Measurements from ENCODE around the gene GRID2.

The GRID2 gene

GRCh38 chr4:93183576-93183975, 879.8 kb downstream of the GRID2 start:
- in situ Hi-C loops (cut with MboI; ENCODE audit: low sequenced_read_pairs): no loop called here
- DNase-seq (ENCODE audit: low spot score in 2 of 2): no peak
- H3K27me3 ChIP-seq (ENCODE audit: low read depth): no peaks in the 10 kb centered on the region
- H3K4me3 ChIP-seq: no peak overlapping the region
- no peaks in the 10 kb centered on the region for H3K36me3 ChIP-seq (replicated peaks)
- H3K4me1 ChIP-seq: no peaks in the 10 kb centered on the region
- no peaks in the 10 kb centered on the region for H3K9me3 ChIP-seq

GRCh38 chr4:93184053-93184452, 880.3 kb downstream of the GRID2 start:
- no peak overlapping the region for H3K4me3 ChIP-seq
- H3K36me3 ChIP-seq (replicated peaks): no peaks in the 10 kb centered on the region
- no peaks in the 10 kb centered on the region for H3K4me1 ChIP-seq
- no peak for DNase-seq (ENCODE audit: low spot score in 2 of 2)
- no peaks in the 10 kb centered on the region for H3K9me3 ChIP-seq
- in situ Hi-C loops (cut with MboI; ENCODE audit: low sequenced_read_pairs): no loop called here
- no peaks in the 10 kb centered on the region for H3K27me3 ChIP-seq (ENCODE audit: low read depth)

GRCh38 chr4:93186846-93187245, 883.1 kb downstream of the GRID2 start:
- H3K9me3 ChIP-seq: no peaks in the 10 kb centered on the region
- DNase-seq (ENCODE audit: low spot score in 2 of 2): no peak
- no peaks in the 10 kb centered on the region for H3K4me1 ChIP-seq
- H3K27me3 ChIP-seq (ENCODE audit: low read depth): no peaks in the 10 kb centered on the region
- H3K4me3 ChIP-seq: no peak overlapping the region
- in situ Hi-C loops (cut with MboI; ENCODE audit: low sequenced_read_pairs): no loop called here
- no peaks in the 10 kb centered on the region for H3K36me3 ChIP-seq (replicated peaks)

GRCh38 chr4:93187466-93187865, 883.7 kb downstream of the GRID2 start:
- Histone ChIP-seq H3K9me3 (no peaks in the 10 kb centered on the region), H3K4me1 (no peaks in the 10 kb centered on the region), H3K27me3 (ENCODE audit: low read depth) (no peaks in the 10 kb centered on the region), H3K36me3 (replicated peaks) (no peaks in the 10 kb centered on the region), H3K4me3 (no peak overlapping the region)
- in situ Hi-C loops (cut with MboI; ENCODE audit: low sequenced_read_pairs): no loop called here
- DNase-seq (ENCODE audit: low spot score in 2 of 2): no peak

- no peak for DNase-seq (ENCODE audit: low spot score in 2 of 2)
These were observed 884.1 kb downstream of the GRID2 start for GRCh38 chr4:93187892-93188291.

GRCh38 chr4:93199492-93199891, 895.7 kb downstream of the GRID2 start:
- Histone ChIP-seq H3K36me3 (replicated peaks) (no peaks in the 10 kb centered on the region), H3K9me3 (no peaks in the 10 kb centered on the region), H3K27me3 (ENCODE audit: low read depth) (no peaks in the 10 kb centered on the region), H3K4me1 (no peaks in the 10 kb centered on the region), H3K4me3 (no peak overlapping the region)
- in situ Hi-C loops (cut with MboI; ENCODE audit: low sequenced_read_pairs): no loop called here
- peak; percentile 42 to 75 for DNase-seq (ENCODE audit: low spot score in 2 of 2)

More at GRCh38 chr4:93187892-93188291, 884.1 kb downstream of the GRID2 start:
- H3K9me3 ChIP-seq: no peaks in the 10 kb centered on the region
- no peaks in the 10 kb centered on the region for H3K36me3 ChIP-seq (replicated peaks)
- in situ Hi-C loops (cut with MboI; ENCODE audit: low sequenced_read_pairs): no loop called here
- no peaks in the 10 kb centered on the region for H3K4me1 ChIP-seq
- no peaks in the 10 kb centered on the region for H3K27me3 ChIP-seq (ENCODE audit: low read depth)
- H3K4me3 ChIP-seq: no peak overlapping the region

- H3K36me3 ChIP-seq (replicated peaks): no peaks in the 10 kb centered on the region
- DNase-seq (ENCODE audit: low spot score in 2 of 2): no peak
- in situ Hi-C loops (cut with MboI; ENCODE audit: low sequenced_read_pairs): no loop called here
- no peaks in the 10 kb centered on the region for H3K9me3 ChIP-seq
- no peaks in the 10 kb centered on the region for H3K4me1 ChIP-seq
- no peaks in the 10 kb centered on the region for H3K27me3 ChIP-seq (ENCODE audit: low read depth)
- no peak overlapping the region for H3K4me3 ChIP-seq
These were observed 897.8 kb downstream of the GRID2 start for GRCh38 chr4:93201471-93202096.

- DNase-seq (ENCODE audit: low spot score in 2 of 2): no peak
- Histone ChIP-seq H3K36me3 (replicated peaks) (no peaks in the 10 kb centered on the region), H3K9me3 (no peaks in the 10 kb centered on the region), H3K4me1 (peaks cover 12% of the 10 kb centered on the region), H3K27me3 (ENCODE audit: low read depth) (no peaks in the 10 kb centered on the region), H3K4me3 (no peak overlapping the region)
- in situ Hi-C loops (cut with MboI; ENCODE audit: low sequenced_read_pairs): no loop called here
These were observed 899.9 kb downstream of the GRID2 start for GRCh38 chr4:93203708-93204107.

GRCh38 chr4:93212250-93212649, 908.5 kb downstream of the GRID2 start:
- H3K4me3 ChIP-seq: no peak overlapping the region
- no peaks in the 10 kb centered on the region for H3K36me3 ChIP-seq (replicated peaks)
- DNase-seq (ENCODE audit: low spot score in 2 of 2): no peak
- no peaks in the 10 kb centered on the region for H3K27me3 ChIP-seq (ENCODE audit: low read depth)
- in situ Hi-C loops (cut with MboI; ENCODE audit: low sequenced_read_pairs): no loop called here
- H3K9me3 ChIP-seq: no peaks in the 10 kb centered on the region; the same call in 1 of the 2 replicates
- H3K4me1 ChIP-seq: peaks cover 9% of the 10 kb centered on the region

- no peaks in the 10 kb centered on the region for H3K27me3 ChIP-seq (ENCODE audit: low read depth)
- DNase-seq (ENCODE audit: low spot score in 2 of 2): no peak
- in situ Hi-C loops (cut with MboI; ENCODE audit: low sequenced_read_pairs): no loop called here
- no peaks in the 10 kb centered on the region for H3K36me3 ChIP-seq (replicated peaks)
- H3K9me3 ChIP-seq: no peaks in the 10 kb centered on the region; the same call in 1 of the 2 replicates
- no peaks in the 10 kb centered on the region for H3K4me1 ChIP-seq
- no peak overlapping the region for H3K4me3 ChIP-seq
These were observed 912.9 kb downstream of the GRID2 start for GRCh38 chr4:93216646-93217045.

- Histone ChIP-seq H3K27me3 (ENCODE audit: low read depth) (no peaks in the 10 kb centered on the region), H3K4me1 (no peaks in the 10 kb centered on the region), H3K36me3 (replicated peaks) (no peaks in the 10 kb centered on the region), H3K4me3 (no peak overlapping the region), H3K9me3 (no peaks in the 10 kb centered on the region; the same call in 1 of the 2 replicates)
- in situ Hi-C loops (cut with MboI; ENCODE audit: low sequenced_read_pairs): no loop called here
- DNase-seq (ENCODE audit: low spot score in 2 of 2): no peak
These were observed 913.7 kb downstream of the GRID2 start for GRCh38 chr4:93217431-93217830.

- no peak overlapping the region for H3K4me3 ChIP-seq
- no peak for DNase-seq (ENCODE audit: low spot score in 2 of 2)
- no peaks in the 10 kb centered on the region for H3K4me1 ChIP-seq
- H3K36me3 ChIP-seq (replicated peaks): no peaks in the 10 kb centered on the region
- H3K27me3 ChIP-seq (ENCODE audit: low read depth): no peaks in the 10 kb centered on the region
- no peaks in the 10 kb centered on the region for H3K9me3 ChIP-seq
- in situ Hi-C loops (cut with MboI; ENCODE audit: low sequenced_read_pairs): no loop called here
These were observed 918.0 kb downstream of the GRID2 start for GRCh38 chr4:93221771-93222170.

GRCh38 chr4:93228021-93228420, 924.3 kb downstream of the GRID2 start:
- H3K4me3 ChIP-seq: no peak overlapping the region
- H3K27me3 ChIP-seq (ENCODE audit: low read depth): no peaks in the 10 kb centered on the region
- no peaks in the 10 kb centered on the region for H3K4me1 ChIP-seq
- in situ Hi-C loops (cut with MboI; ENCODE audit: low sequenced_read_pairs): no loop called here
- DNase-seq (ENCODE audit: low spot score in 2 of 2): no peak
- no peaks in the 10 kb centered on the region for H3K9me3 ChIP-seq
- no peaks in the 10 kb centered on the region for H3K36me3 ChIP-seq (replicated peaks)

- no peak overlapping the region for H3K4me3 ChIP-seq
These were observed 929.1 kb downstream of the GRID2 start for GRCh38 chr4:93232883-93233282.

GRCh38 chr4:93237521-93237920, 933.8 kb downstream of the GRID2 start:
- Histone ChIP-seq H3K27me3 (ENCODE audit: low read depth) (peaks cover 2% of the 10 kb centered on the region; the same call in 1 of the 2 replicates), H3K9me3 (no peaks in the 10 kb centered on the region), H3K4me3 (no peak overlapping the region), H3K36me3 (replicated peaks) (no peaks in the 10 kb centered on the region), H3K4me1 (no peaks in the 10 kb centered on the region)
- in situ Hi-C loops (cut with MboI; ENCODE audit: low sequenced_read_pairs): no loop called here
- DNase-seq (ENCODE audit: low spot score in 2 of 2): no peak

More at GRCh38 chr4:93232883-93233282, 929.1 kb downstream of the GRID2 start:
- no peak for DNase-seq (ENCODE audit: low spot score in 2 of 2)
- 0 out of 2 replicates have a peak, but pooled peaks cover 2% of the 10 kb centered on the region for H3K27me3 ChIP-seq (ENCODE audit: low read depth)
- H3K4me1 ChIP-seq: no peaks in the 10 kb centered on the region
- H3K36me3 ChIP-seq (replicated peaks): no peaks in the 10 kb centered on the region
- H3K9me3 ChIP-seq: no peaks in the 10 kb centered on the region
- in situ Hi-C loops (cut with MboI; ENCODE audit: low sequenced_read_pairs): no loop called here

All from HAP-1 (cell line).